SKM-1 (cell line): ENCODE measurements around the gene PNMT.

Experiments used
- DNase-seq: peaks from one replicate; lab custom pipeline; 2025; ENCODE audit not compliant: unreplicated experiment; lab: John Stamatoyannopoulos, UW

The PNMT gene

GRCh38 chr17:39653662-39654331 lies 14.5 kb upstream of the PNMT start:
- DNase-seq: peak; percentile 36

- DNase-seq: no peak
Measured at GRCh38 chr17:39655105-39655504, 13.1 kb upstream of the PNMT start.

- no peak for DNase-seq
Measured at GRCh38 chr17:39658346-39658745, 9.9 kb upstream of the PNMT start.

GRCh38 chr17:39658760-39659159 lies 9.5 kb upstream of the PNMT start:
- no peak for DNase-seq

DNA sequence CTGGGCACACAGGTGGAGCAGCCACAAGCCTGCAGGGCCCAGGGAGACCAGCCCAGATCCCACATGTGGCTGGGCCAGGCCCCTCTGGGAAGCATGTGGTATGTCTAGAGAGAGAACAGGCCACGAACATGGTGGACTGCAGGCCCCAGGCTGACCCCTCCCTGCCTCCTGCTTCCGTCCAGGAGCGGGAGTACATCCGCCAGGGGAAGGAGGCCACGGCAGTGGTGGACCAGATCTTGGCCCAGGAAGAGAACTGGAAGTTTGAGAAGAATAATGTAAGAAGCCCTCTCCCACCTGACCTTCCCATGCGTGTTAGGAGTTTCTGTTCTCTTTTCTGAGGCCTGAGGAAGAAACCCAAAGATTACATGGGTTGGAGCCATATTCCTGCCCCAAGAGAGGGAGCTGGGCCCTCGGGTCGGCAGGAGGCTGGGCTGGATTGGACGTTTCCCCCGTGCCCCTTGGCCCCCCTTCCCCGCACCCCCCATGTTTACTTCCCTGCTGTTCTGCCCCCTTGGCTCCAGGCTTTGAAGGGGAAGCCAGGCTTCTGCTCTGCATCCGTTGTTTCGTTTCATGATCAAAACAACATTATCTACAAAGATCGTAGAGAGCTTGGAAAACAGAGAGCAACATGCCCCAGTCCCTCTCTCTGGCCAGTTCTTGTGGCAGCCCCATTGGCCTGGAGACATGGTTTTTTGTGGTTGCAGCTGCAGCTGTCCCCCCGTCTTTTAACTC lies 8.8 kb upstream of the PNMT start:
- DNase-seq: no peak

- no peak for DNase-seq
Measured at GRCh38 chr17:39660011-39660360, 8.3 kb upstream of the PNMT start.

DNA sequence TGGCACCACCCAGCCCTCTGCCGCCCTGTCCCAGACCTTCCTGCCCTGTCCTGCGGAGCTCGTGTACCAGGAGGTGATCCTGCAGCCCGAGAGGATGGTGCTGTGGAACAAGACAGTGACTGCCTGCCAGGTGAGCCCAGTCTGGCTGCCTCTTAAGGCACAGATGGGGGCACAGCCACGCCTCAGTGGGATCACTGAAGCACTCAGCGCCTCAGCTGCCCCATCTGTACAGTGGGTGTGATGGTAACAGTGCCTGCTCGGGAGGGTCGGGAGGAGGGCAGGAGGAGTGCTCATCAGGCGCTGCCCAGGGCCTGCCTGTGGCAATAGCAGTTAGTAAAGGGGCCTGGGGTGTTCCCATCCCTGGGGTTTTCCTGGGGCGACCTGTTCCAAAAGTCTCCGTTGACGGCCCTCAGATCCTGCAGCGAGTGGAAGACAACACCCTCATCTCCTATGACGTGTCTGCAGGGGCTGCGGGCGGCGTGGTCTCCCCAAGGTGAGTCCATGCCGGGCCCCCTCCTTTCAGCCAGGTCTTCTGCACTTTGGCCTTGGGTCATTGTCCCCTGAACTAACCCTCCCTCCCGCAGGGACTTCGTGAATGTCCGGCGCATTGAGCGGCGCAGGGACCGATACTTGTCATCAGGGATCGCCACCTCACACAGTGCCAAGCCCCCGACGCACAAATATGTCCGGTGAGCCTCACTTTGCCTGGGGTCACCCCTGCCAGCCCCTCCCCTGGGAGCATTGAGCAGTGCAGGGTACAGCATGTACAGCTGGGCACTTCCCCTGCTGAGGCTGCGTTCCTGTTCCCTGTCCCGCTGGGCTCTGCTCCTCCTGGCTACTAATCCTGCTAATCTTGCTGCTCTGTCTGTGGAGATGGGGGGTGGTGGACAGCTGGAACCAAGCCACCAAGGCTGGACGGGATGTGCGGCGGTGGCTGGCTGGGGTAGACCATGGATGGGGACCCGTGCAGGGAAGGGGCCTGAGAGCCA lies 7.6 kb upstream of the PNMT start:
- DNase-seq: no peak

- no peak for DNase-seq
Measured at GRCh38 chr17:39661744-39662541, 6.3 kb upstream of the PNMT start.

DNA sequence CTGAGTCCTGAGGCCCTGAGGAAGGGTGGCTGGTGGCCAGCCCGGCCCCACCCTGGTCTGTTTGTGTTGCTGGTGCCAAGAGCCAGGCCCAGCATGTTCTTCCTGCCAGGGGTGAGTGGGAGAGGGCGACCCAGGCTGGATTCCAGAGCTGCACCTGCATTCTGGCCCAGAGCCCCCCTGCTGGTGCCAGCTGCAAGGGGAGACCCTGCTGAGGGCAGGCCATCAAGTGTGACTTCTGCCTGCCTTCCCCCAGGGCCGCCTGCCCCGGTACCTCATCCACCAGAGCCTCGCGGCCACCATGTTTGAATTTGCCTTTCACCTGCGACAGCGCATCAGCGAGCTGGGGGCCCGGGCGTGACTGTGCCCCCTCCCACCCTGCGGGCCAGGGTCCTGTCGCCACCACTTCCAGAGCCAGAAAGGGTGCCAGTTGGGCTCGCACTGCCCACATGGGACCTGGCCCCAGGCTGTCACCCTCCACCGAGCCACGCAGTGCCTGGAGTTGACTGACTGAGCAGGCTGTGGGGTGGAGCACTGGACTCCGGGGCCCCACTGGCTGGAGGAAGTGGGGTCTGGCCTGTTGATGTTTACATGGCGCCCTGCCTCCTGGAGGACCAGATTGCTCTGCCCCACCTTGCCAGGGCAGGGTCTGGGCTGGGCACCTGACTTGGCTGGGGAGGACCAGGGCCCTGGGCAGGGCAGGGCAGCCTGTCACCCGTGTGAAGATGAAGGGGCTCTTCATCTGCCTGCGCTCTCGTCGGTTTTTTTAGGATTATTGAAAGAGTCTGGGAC lies 5.5 kb upstream of the PNMT start:
- no peak for DNase-seq

DNA sequence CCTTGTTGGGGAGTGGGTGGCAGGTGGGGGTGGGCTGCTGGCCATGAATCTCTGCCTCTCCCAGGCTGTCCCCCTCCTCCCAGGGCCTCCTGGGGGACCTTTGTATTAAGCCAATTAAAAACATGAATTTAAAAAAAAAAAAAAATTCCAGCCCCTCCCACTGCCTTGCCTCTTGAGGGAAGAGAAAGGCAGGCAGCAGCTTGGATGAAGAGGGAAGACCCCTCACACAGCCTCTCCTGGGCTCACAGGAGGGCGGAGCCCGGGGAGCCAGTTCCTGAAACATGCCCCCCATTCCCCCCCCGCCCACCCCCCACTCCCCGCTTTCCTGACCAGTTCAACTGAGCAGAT lies 4.9 kb upstream of the PNMT start:
- no peak for DNase-seq

DNA sequence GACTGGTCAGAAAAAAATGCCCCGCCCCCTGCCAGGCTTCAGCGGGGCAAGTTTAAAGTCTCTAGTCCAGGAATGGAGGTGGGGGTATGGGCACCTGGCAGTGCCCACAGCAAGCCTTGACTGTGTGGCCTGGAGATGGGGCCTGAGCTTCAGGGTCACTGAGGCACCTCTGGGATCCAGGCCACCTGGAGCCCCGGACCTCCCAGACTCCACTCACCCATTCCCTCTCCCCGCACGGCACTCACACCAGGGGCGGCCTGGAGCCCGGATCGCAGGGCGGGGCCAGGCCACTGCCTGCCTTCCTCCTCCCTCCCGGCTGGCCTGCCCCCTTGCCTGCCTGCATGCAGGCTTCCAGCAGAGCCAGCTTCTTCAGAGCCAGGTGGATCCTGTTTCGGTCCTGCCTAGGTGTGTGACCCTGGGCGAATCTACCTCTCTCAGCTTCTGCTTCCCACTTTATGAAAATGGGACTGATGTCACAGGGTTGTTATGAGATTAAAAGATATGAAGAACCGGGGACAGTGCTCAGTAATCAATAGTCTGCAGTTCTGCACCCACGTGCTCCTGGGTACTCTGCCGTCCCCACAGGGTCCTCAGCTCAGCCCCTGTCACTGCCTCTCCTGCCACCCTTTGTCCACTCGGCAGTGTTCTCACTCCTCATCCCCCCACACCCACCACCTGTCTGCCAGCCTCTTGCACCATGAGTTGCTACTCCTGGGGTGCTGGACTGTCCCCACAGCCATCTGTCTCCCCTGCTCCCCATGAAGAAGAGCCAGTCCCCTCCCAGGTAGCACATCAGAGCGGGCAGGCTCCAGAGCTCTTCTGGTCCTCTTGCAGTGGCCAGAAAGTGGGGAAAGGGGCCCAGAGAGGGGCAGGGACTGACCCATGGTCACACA lies 4.3 kb upstream of the PNMT start:
- DNase-seq: no peak

DNA sequence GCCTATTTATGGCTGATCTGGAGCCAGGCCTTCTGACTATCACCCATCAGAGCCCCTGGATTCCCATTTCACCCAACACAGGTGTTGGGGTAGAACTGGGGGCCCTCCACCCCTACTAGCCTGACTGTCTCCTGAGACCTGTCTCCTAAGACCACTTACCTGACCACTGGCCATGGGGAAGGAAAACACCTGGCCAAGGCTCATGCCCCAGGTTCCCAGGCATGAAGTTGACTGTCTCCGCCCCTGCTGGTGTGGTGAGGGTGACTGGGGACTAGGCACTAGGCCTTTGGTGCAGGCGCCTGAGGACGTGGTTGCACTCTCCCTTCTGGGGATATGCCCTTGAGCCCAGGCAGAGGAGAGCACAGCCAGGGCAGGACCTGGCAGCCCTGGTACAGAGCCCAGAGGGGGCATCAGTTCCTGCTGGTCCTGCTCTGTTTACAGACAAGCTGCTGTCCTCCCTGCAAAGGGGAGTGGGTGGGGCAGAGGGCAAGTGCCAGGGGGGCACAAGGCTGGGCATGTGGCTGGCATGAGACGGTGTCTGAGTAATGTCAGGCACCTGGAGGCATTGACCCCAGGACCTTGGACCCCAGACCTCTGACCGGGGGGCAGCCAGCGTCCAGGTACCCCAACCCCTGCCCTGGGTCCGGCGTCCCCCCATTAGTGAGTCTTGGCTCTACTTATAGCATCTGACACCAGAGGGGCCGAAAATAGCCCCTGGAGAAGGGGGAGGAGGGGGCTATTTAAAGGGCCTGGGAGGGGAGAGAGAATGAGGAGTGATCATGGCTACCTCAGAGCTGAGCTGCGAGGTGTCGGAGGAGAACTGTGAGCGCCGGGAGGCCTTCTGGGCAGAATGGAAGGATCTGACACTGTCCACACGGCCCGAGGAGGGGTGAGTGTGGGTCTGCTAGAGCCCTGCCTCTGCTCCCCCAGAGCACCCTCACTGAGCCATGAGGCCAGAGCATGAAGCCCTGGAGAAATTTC lies 3.4 kb upstream of the PNMT start, which contains the start of gene TCAP:
TCAP (plus strand) TSS at position 769 of the 981 bp plus-strand sequence; CDS start at position 780, 11 bp downstream.
- DNase-seq: no peak

- no peak for DNase-seq
Measured at GRCh38 chr17:39665642-39666224, 2.5 kb upstream of the PNMT start.

- no peak for DNase-seq
Measured at GRCh38 chr17:39666231-39666600, 2.0 kb upstream of the PNMT start.

- no peak for DNase-seq
Measured at GRCh38 chr17:39666601-39667261, 1.5 kb upstream of the PNMT start.

- DNase-seq: no peak
Measured at GRCh38 chr17:39667262-39667944, 850 bp upstream of the PNMT start.
